PC-9 (cell line): Measurements from ENCODE around the gene THAP7. TPM values are rescaled to one million over a fixed set of nuclear protein-coding genes. Genes with fewer than 3 reads are reported as not detected.

Source experiments
- BruUV-seq: library from RNA; stranded (reverse); fragments of 400-500 nt; replicated peaks from 2 replicates; lab custom pipeline; 2021; lab: Mats Ljungman, UMichigan
- CTCF ChIA-PET: fragments of 300-600 bp; sonication (Branson Sonifier 250); formaldehyde crosslinking; loops from one replicate; lab custom pipeline; 2022; ENCODE audit warnings: antibody characterized with exemption; lab: Charles Lee
- POLR2A ChIA-PET: fragments of 300-600 bp; sonication (Branson Sonifier 250); formaldehyde crosslinking; loops from one replicate; lab custom pipeline; 2022; ENCODE audit warnings: antibody characterized with exemption; ENCODE audit not compliant: unreplicated experiment; lab: Charles Lee
- DNase-seq, 2 experiments: peaks; one replicate each; pipeline versions ENCODE4 v3.0.0 to v3.0.0-alpha.2; 2015 to 2022; ENCODE audit warnings: mixed read lengths in 1 of 2
- H2AFZ ChIP-seq: fragments of 200-600 bp; sonication (generic); 2 replicates; pipeline ENCODE4 v1.8.1; 2017; ENCODE audit warnings: antibody characterized with exemption
- H3F3A ChIP-seq: fragments of 200-600 bp; sonication (generic); 2 replicates; pipeline ENCODE4 v1.8.1; 2017; ENCODE audit warnings: antibody characterized with exemption, mild to moderate bottlenecking, low read depth; ENCODE audit not compliant: insufficient read depth
- H3K27ac ChIP-seq: fragments of 200-600 bp; sonication (generic); 2 replicates; pipeline ENCODE4 v1.6.1; 2016; ENCODE audit warnings: mixed run types
- H3K27me3 ChIP-seq: fragments of 200-600 bp; sonication (generic); 2 replicates; pipeline ENCODE4 v1.6.1; 2016; ENCODE audit warnings: low read depth, mixed run types; ENCODE audit not compliant: insufficient read depth
- H3K36me3 ChIP-seq: fragments of 200-600 bp; sonication (generic); 2 replicates; pipeline ENCODE4 v1.6.1; 2016; ENCODE audit warnings: low read depth, mixed run types
- H3K4me1 ChIP-seq: fragments of 200-600 bp; sonication (generic); replicated peaks from 2 replicates; pipeline ENCODE4 v1.6.1; 2016; ENCODE audit warnings: mixed run types; ENCODE audit not compliant: insufficient read depth
- H3K4me2 ChIP-seq: fragments of 200-600 bp; sonication (generic); 2 replicates; pipeline ENCODE4 v1.6.1; 2017; ENCODE audit warnings: mixed run types
- H3K4me3 ChIP-seq: fragments of 200-600 bp; sonication (generic); 2 replicates; pipeline ENCODE4 v1.6.1; 2016; ENCODE audit warnings: mixed run types
- H3K79me2 ChIP-seq: fragments of 200-600 bp; sonication (generic); 2 replicates; pipeline ENCODE4 v1.6.1; 2017; ENCODE audit warnings: low read depth, mixed run types
- H3K9me2 ChIP-seq: fragments of 200-600 bp; sonication (generic); 2 replicates; pipeline ENCODE4 v1.8.1; 2017; ENCODE audit warnings: mild to moderate bottlenecking; ENCODE audit not compliant: insufficient read depth
- H3K9me3 ChIP-seq: fragments of 200-600 bp; sonication (generic); 2 replicates; pipeline ENCODE4 v1.8.1; 2016; ENCODE audit warnings: low read depth; ENCODE audit not compliant: insufficient read depth
- H4K20me1 ChIP-seq: fragments of 200-600 bp; sonication (generic); 2 replicates; pipeline ENCODE4 v1.8.1; 2017; ENCODE audit not compliant: insufficient read depth
- EZH2 ChIP-seq: fragments of 200-600 bp; sonication (generic); IDR thresholded peaks from 2 replicates; pipeline ENCODE4 v1.8.0; 2017; ENCODE audit warnings: antibody characterized with exemption, low read depth
- intact Hi-C: fragments of 100-400 bp; cut with micrococcal nuclease; formaldehyde crosslinking; loops from one replicate; pipeline ENCODE4 v1.10.0; 2022; ENCODE audit not compliant: unreplicated experiment
- microRNA-seq: library from miRNA; unstranded; fragments of <30 nt; microRNA quantifications from one replicate; pipeline ENCODE4 v1.2.0, GENCODE V29; 2021; ENCODE audit warnings: borderline number of aligned reads, borderline replicate concordance
- total RNA-seq: library from RNA; stranded (reverse); gene quantifications from 2 replicates; pipeline ENCODE4 v1.2.3, GENCODE V29; 2021
- TF ChIP-seq, protein P1 (sequence below): fragments of 200-600 bp; sonication (generic); conservative IDR thresholded peaks from 2 replicates; pipeline ENCODE4 v1.6.1; 2017; ENCODE audit warnings: mixed run types, antibody characterized with exemption, mild to moderate bottlenecking, moderate library complexity

THAP7 gene
- total RNA-seq, 1 experiment from 2014 or later = 17.0 TPM

GRCh38 chr22:20951151-20951931, 50.6 kb downstream of the THAP7 start:
- H3K4me3 ChIP-seq = no peak overlapping the region
- peaks cover 9% of the 10 kb centered on the region; the same call in 1 of the 2 replicates for H3K4me1 ChIP-seq
- intact Hi-C loops = no loop called here
- no peaks in the 10 kb centered on the region for H3K9me3 ChIP-seq
- H2AFZ ChIP-seq = no peak overlapping the region
- no peak overlapping the region for H3K4me2 ChIP-seq
- BruUV-seq = no TSS peak
- H3K9me2 ChIP-seq = no peaks in the 10 kb centered on the region
- POLR2A ChIA-PET = interaction anchor here (0.6 to 0.7 kb wide), 4 partner anchors 28 to 95 kb away, joined by 3 to 10 read pairs (median 6); no protein-coding TSS in a partner anchor
- peaks cover 80% of the 10 kb centered on the region for H3K79me2 ChIP-seq
- no peaks in the 10 kb centered on the region for H3K27me3 ChIP-seq
- no peak for DNase-seq
- CTCF ChIA-PET = no interaction called here
- H3F3A ChIP-seq = peaks cover 48% of the 10 kb centered on the region
- H3K27ac ChIP-seq = no peak overlapping the region
- H3K36me3 ChIP-seq = no peaks in the 10 kb centered on the region; the same call in 1 of the 2 replicates
- peaks cover 19% of the 10 kb centered on the region for H4K20me1 ChIP-seq
- TF ChIP-seq, protein P1, sequence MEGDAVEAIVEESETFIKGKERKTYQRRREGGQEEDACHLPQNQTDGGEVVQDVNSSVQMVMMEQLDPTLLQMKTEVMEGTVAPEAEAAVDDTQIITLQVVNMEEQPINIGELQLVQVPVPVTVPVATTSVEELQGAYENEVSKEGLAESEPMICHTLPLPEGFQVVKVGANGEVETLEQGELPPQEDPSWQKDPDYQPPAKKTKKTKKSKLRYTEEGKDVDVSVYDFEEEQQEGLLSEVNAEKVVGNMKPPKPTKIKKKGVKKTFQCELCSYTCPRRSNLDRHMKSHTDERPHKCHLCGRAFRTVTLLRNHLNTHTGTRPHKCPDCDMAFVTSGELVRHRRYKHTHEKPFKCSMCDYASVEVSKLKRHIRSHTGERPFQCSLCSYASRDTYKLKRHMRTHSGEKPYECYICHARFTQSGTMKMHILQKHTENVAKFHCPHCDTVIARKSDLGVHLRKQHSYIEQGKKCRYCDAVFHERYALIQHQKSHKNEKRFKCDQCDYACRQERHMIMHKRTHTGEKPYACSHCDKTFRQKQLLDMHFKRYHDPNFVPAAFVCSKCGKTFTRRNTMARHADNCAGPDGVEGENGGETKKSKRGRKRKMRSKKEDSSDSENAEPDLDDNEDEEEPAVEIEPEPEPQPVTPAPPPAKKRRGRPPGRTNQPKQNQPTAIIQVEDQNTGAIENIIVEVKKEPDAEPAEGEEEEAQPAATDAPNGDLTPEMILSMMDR = no peak
- no peak for TF ChIP-seq EZH2

DNA sequence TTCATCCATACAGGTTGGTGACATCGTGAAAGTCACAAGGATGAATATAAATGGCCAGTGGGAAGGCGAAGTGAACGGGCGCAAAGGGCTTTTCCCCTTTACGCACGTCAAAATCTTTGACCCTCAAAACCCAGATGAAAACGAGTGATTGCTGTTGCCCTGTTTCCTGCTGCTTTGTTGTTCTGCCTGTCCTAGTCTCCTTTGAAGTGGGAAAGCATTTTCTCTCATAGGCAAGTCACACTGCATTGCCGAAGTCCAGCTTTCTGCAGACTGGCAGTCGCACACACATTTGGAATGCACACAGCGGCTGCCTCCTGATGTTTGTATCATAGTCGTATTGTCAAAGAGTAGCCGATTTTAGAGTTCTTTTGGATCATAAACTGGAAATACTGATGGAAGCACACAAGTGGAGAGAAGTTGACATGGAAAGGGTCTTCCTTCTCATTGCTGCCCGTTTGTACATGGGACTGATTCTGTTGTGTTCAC, 52.2 kb downstream of the THAP7 start:
- H4K20me1 ChIP-seq = peaks cover 28% of the 10 kb centered on the region
- H3K36me3 ChIP-seq = no peaks in the 10 kb centered on the region; the same call in 1 of the 2 replicates

More for the DNA sequence above, 52.2 kb downstream of the THAP7 start:
- Histone ChIP-seq H2AFZ (no peak overlapping the region), H3K9me2 (no peaks in the 10 kb centered on the region), H3K4me3 (no peak overlapping the region), H3K27me3 (no peaks in the 10 kb centered on the region), H3K4me2 (no peak overlapping the region), H3K4me1 (no peaks in the 10 kb centered on the region), H3K79me2 (peaks cover 96% of the 10 kb centered on the region), H3F3A (peaks cover 38% of the 10 kb centered on the region; the same call in 1 of the 2 replicates), H3K9me3 (no peaks in the 10 kb centered on the region), H3K27ac (no peak overlapping the region)
- POLR2A ChIA-PET = no interaction called here
- CTCF ChIA-PET = no interaction called here
- intact Hi-C loops = no loop called here
- no peak for TF ChIP-seq EZH2
- TF ChIP-seq, protein P1 = no peak
- DNase-seq = no peak
- TSS peak; percentile 5 for BruUV-seq

Small RNAs within 50 kb of the gene (microRNA-seq; reads per million reads assigned to microRNA genes)
- gene MIR649 = not detected

Other genes starting within 250 kb of the THAP7 start
- not detected in 2 replicates for gene SERPIND1, start 228.0 kb downstream of the THAP7 start, total RNA-seq
- 24.7 and 27.9 TPM in 2 replicates for gene PI4KA, start 143.3 kb downstream of the THAP7 start, total RNA-seq
- 13.5 and 17.8 TPM in 2 replicates for gene SNAP29, start 143.1 kb downstream of the THAP7 start, total RNA-seq
- 45.8 and 49.7 TPM in 2 replicates for gene CRKL, start 84.7 kb downstream of the THAP7 start, total RNA-seq
- gene AIFM3, start 34.9 kb downstream of the THAP7 start, total RNA-seq = 6.9 and 7.4 TPM in 2 replicates
- gene LZTR1, start 19.8 kb downstream of the THAP7 start, total RNA-seq = 23.2 and 23.4 TPM in 2 replicates
- gene P2RX6, start 13.0 kb upstream of the THAP7 start, total RNA-seq = 2.4 and 2.7 TPM in 2 replicates
- gene SLC7A4, start 30.4 kb upstream of the THAP7 start, total RNA-seq = not detected in 2 replicates
- gene LRRC74B, start 43.8 kb upstream of the THAP7 start, total RNA-seq = 0.25 TPM in 1 of 2 replicates, not detected in the other